H1 (cell line): ENCODE measurements around the gene CYP2C9.

Experiments
- EZH2 ChIP-seq: fragments of 200-600 bp; sonication (generic); IDR thresholded peaks from 2 replicates; pipeline ENCODE4 v1.7.1; 2012; ENCODE audit warnings: low read depth, mild to moderate bottlenecking, moderate library complexity, low read length, inconsistent platforms; ENCODE audit not compliant: severe bottlenecking
- NANOG ChIP-seq: IDR thresholded peaks from 2 replicates; pipeline ENCODE4 v1.6.1; 2011; ENCODE audit warnings: low read length, low read depth, mild to moderate bottlenecking, inconsistent platforms; ENCODE audit not compliant: insufficient read depth, poor library complexity, severe bottlenecking
- SP2 ChIP-seq: IDR thresholded peaks from 2 replicates; pipeline ENCODE4 v1.6.1; 2012; ENCODE audit warnings: mild to moderate bottlenecking, low read length, inconsistent platforms
- TF ChIP-seq, protein P1 (sequence below), 3 experiments: IDR thresholded peaks; 1 replicate in 2 of 3; 2 replicates in 1 of 3; pipeline versions ENCODE4 v1.5.1 to v1.6.1; 2011; ENCODE audit warnings: low read length in 3 of 3, mild to moderate bottlenecking in 3 of 3, inconsistent platforms in 2 of 3, low read depth in 1 of 3, moderate library complexity in 1 of 3; ENCODE audit not compliant: insufficient read depth in 1 of 3; ENCODE audit errors: control extremely low read depth in 1 of 3

- TF ChIP-seq NANOG (no peak), EZH2 (no peak), SP2 (no peak)
- TF ChIP-seq, protein P1, sequence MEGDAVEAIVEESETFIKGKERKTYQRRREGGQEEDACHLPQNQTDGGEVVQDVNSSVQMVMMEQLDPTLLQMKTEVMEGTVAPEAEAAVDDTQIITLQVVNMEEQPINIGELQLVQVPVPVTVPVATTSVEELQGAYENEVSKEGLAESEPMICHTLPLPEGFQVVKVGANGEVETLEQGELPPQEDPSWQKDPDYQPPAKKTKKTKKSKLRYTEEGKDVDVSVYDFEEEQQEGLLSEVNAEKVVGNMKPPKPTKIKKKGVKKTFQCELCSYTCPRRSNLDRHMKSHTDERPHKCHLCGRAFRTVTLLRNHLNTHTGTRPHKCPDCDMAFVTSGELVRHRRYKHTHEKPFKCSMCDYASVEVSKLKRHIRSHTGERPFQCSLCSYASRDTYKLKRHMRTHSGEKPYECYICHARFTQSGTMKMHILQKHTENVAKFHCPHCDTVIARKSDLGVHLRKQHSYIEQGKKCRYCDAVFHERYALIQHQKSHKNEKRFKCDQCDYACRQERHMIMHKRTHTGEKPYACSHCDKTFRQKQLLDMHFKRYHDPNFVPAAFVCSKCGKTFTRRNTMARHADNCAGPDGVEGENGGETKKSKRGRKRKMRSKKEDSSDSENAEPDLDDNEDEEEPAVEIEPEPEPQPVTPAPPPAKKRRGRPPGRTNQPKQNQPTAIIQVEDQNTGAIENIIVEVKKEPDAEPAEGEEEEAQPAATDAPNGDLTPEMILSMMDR (IDR thresholded peaks at IDR 0.05; ENCODE audit: control extremely low read depth in 1 of 3, insufficient read depth in 1 of 3, low read depth in 1 of 3, low read length in 3 of 3) = no peak
Measured at GRCh38 chr10:95039281-95039680, 100.8 kb downstream of the CYP2C9 start.
